Activated naive CD8-positive, alpha-beta T cell treated with anti-CD3 and anti-CD28 coated beads, Interleukin-2, amount 10 ng/mL, durations not matched to agents 7 days and 5 days (primary cell): Measurements from ENCODE around the gene SYMPK. TPM values are rescaled to one million over a fixed set of nuclear protein-coding genes. Genes with fewer than 3 reads are reported as not detected.
A peak's percentile ranks its signal among the peaks of the same experiment; 100 is the strongest.
"Not testable (repeated sequence)": the region's sequence is repeated elsewhere in the genome, so short reads cannot be mapped to it uniquely, and the experiment has no call there.

Experiments used
- ATAC-seq: fragments of 150-1000 bp; cut with Tn5 transposase; one replicate; pipeline ENCODE4 v1.10.0; 2021; ENCODE audit warnings: low read depth, moderate library complexity
- POLR2A ChIA-PET: fragments of 350-600 bp; sonication (Branson Sonifier 250); formaldehyde crosslinking; loops from one replicate; lab custom pipeline; 2021; ENCODE audit warnings: antibody characterized with exemption; lab: Charles Lee
- DNase-seq: peaks from one replicate; pipeline ENCODE4 v3.0.0; 2021
- H3K27ac Mint-ChIP-seq: one replicate; pipeline ENCODE4 v1.8.0; 2022; ENCODE audit warnings: mild to moderate bottlenecking, mixed read lengths
- H3K27me3 Mint-ChIP-seq: one replicate; pipeline ENCODE4 v1.8.0; 2022; ENCODE audit warnings: mild to moderate bottlenecking, moderate library complexity, mixed read lengths
- H3K36me3 Mint-ChIP-seq: one replicate; pipeline ENCODE4 v1.8.0; 2021; ENCODE audit warnings: mild to moderate bottlenecking, mixed read lengths
- H3K4me1 Mint-ChIP-seq: one replicate; pipeline ENCODE4 v1.8.0; 2021; ENCODE audit warnings: mixed read lengths
- H3K4me3 Mint-ChIP-seq: one replicate; pipeline ENCODE4 v1.8.0; 2022; ENCODE audit warnings: mild to moderate bottlenecking, moderate library complexity, mixed read lengths
- H3K9me3 Mint-ChIP-seq: one replicate; pipeline ENCODE4 v1.8.0; 2021; ENCODE audit warnings: mixed read lengths
- total RNA-seq, 2 experiments: library from RNA; stranded (reverse); gene quantifications; one replicate each; pipeline ENCODE4 v1.2.3, GENCODE V29; 2021

Gene SYMPK
- total RNA-seq, 2 experiments from 2014 or later, result 100 to 113 TPM

DNA sequence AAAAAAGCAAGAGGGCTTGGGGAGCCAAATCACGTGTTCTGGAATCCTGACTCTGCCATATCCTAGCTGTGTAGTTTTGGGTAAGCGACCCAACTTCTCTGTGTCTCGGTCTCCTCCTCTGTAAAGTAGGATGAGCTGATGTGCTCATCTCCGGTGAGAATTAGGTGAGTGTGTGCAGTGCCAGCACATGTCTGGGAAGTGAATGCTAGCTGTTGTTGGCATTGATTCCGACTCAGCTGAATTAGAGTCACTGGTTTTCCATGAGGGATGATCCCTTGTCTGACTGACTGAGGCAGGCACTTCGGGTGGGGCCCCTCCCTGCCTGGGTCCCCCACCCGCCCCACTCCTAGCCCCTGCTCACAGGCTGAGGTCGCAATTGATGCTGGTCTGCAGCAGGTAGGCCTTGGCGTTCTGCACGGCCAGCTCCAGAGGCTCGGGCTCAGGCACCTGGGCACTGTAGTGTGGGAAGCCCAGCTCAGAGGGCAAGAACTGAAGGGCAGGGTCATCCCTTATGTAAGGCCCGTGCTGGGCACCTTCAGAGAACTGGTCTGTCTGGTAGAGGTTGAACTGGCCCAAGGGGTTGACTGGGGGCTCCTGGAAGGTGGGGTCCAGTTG, 48.7 kb downstream of the SYMPK start:
- Mint-ChIP-seq H3K4me1 (peaks cover 11% of the 10 kb centered on the region), H3K27ac (no peak overlapping the region), H3K4me3 (no peak overlapping the region), H3K27me3 (peaks cover under 1% of the 10 kb centered on the region), H3K36me3 (no peaks in the 10 kb centered on the region), H3K9me3 (no peaks in the 10 kb centered on the region)
- DNase-seq (no peak), ATAC-seq (no peak)
- POLR2A ChIA-PET, result interaction anchor here (0.7 to 1.6 kb wide), 4 partner anchors 15 to 188 kb away, joined by 3 to 5 read pairs (median 4); no protein-coding TSS in a partner anchor

DNA sequence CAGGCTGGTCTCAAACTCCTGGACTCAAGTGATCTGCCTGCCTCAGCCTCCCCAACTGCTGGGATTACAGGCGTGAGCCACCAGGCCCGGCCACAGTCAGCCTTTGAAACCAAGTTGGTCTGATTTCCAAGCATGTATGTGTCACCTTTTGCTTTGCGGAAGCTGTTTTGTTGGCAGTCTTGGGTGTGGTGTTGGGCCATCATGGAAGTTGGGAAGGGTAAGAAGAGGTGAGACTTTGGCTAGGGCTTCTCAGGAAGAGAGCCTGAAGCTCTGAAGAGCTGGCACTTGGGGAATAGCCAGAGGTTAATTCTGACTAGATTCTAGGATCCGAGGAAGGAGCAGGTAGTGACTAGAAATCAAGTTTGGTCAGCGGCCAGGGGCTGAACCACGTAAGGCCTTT, 50.6 kb downstream of the SYMPK start:
- Mint-ChIP-seq H3K4me3 (no peak overlapping the region), H3K9me3 (no peaks in the 10 kb centered on the region), H3K4me1 (peaks cover 11% of the 10 kb centered on the region), H3K36me3 (no peaks in the 10 kb centered on the region), H3K27me3 (peaks cover 8% of the 10 kb centered on the region), H3K27ac (no peak overlapping the region)
- ATAC-seq (no peak), DNase-seq (no peak)
- POLR2A ChIA-PET, result no interaction called here

DNA sequence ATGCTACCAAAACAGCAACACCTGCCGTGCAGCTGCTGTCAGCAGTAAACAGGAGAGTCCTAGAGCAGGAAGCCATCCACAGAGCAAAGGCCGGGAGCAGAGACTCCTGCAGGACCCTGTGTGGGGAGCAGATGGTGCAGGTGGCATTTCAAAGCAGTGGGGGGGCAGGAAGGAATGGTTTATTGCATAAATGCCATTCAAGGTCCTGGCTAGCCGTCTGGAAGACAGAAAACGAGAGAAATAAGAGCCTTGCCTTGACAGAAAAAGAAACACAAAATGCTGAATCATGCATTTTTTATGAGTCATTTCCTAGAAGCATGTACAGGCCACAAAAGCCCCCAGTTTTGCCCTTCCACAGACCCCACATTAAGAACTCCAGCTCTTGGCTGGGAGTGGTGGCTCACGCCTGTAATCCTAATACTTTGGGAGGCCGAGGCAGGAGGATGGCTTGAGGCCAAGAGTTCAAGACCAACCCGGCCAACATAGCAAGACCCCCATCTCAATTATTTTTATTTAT, 53.2 kb downstream of the SYMPK start:
- H3K27me3 Mint-ChIP-seq, result peaks cover 10% of the 10 kb centered on the region
- DNase-seq (no peak), ATAC-seq (no peak)
- no peaks in the 10 kb centered on the region for H3K36me3 Mint-ChIP-seq
- POLR2A ChIA-PET, result no interaction called here
- peaks cover 11% of the 10 kb centered on the region for H3K4me1 Mint-ChIP-seq
- no peaks in the 10 kb centered on the region for H3K9me3 Mint-ChIP-seq
- H3K27ac Mint-ChIP-seq, result no peak overlapping the region
- peak overlapping the region; percentile 61 for H3K4me3 Mint-ChIP-seq

DNA sequence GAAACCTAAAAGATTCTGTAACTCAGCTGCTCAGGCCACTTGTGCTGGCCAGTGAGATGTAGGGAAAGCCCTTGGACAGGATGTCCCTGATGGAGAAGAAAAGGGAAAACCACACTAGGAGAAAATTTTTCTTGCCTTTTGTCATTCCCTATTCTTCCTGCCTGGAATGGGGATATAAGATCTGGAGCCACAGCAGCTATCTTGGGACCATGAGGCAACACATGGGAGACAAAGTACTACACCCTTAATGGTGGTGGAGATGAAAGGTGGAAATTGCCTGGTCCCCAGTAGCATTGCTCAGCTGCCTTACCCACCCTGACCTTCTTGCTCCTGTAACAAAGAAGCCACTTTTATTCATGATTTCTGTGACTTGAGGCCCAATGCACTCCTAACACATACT, 57.2 kb downstream of the SYMPK start:
- Mint-ChIP-seq H3K9me3 (no peaks in the 10 kb centered on the region), H3K4me3 (no peak overlapping the region), H3K27me3 (peaks cover 19% of the 10 kb centered on the region), H3K36me3 (no peaks in the 10 kb centered on the region), H3K27ac (no peak overlapping the region), H3K4me1 (peaks cover 11% of the 10 kb centered on the region)
- no peak for DNase-seq
- POLR2A ChIA-PET, result no interaction called here
- ATAC-seq, result no peak

DNA sequence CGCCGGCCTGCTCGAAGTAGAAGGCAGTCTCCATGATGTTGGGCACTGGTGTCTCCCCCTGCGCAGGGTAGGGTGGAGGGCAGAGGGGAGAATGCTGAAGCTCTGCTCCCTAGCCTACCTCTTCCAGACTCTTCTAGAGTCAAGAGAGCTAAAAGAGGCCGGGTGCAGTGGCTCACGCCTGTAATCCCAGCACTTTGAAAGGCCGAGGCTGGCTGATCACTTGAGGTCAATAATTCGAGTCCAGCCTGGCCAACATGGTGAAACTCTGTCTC, 58.1 kb downstream of the SYMPK start:
- ATAC-seq (no peak), DNase-seq (no peak)
- POLR2A ChIA-PET, result no interaction called here
- Mint-ChIP-seq H3K4me3 (no peak overlapping the region), H3K27ac (no peak overlapping the region), H3K36me3 (no peaks in the 10 kb centered on the region), H3K9me3 (no peaks in the 10 kb centered on the region), H3K4me1 (peaks cover 6% of the 10 kb centered on the region), H3K27me3 (peaks cover 21% of the 10 kb centered on the region)

DNA sequence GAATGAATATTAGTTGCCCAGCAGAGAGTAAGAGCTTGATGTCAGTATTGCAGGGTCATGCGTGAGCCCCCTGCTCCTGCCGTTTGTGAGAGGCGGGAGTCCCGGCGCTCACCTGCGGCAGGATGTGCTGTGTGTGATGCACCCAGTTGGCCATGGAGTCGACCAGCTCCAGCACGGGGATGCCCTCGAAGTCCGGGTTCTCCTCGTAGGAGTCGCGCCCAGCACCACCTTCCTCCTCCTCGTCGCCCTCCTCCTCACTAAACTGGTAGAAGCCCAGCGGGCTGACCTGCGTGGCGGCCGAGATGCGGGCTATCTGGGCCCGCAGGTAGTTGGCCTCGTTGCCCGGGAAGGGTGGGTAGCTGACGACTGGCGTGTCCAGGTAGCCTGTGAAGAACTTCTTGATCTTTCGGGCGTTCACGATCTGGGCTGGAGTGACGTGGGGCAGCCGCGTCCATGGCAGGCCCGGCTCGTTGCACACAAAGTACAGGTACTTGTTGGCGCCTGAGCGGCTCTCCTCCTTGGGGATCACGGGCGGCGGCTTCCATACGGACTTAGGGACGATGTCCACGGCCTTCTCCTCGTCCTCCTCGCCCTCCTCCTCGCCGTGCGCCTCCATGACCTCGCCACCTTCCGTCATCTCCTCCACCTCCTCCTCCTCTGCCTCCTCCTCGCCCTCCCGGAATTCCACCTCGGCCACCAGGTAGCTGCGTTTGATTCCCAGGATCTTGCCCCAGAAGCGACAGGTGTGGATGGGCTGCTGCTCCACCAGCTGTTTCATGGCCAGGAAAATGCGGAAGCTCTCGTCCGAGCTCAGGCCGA, 58.6 kb downstream of the SYMPK start:
- Mint-ChIP-seq H3K4me3 (no peak overlapping the region), H3K9me3 (no peaks in the 10 kb centered on the region), H3K27ac (no peak overlapping the region), H3K36me3 (no peaks in the 10 kb centered on the region), H3K27me3 (peaks cover 25% of the 10 kb centered on the region), H3K4me1 (peaks cover under 1% of the 10 kb centered on the region)
- DNase-seq (no peak), ATAC-seq (no peak)
- POLR2A ChIA-PET, result no interaction called here

DNA sequence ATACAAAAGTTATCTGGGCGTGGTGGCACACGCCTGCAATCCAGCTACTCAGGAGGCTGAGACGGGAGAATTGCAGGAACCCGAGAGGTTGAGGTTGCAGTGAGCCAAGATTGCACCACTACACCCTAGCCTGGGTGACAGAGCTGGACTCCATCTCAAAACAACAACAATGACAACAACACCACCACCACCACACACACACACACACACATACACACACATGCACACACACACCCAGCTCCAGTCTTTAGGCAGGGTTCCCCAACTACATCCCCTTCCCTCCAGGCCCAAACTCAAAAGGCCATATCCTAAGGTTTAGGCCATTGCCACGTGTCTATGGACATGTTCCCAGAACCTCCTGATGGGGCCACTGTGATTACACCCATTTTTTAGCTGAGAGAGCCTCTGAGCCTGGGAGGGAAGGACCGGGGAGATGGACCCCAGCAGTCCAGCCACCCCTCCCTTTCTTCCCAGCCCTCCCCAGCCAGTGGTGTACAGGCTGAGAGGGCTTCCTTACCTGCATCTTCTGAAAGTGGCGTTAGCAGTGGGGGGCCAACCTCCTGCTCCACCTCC, 61.3 kb downstream of the SYMPK start:
- H3K36me3 Mint-ChIP-seq, result no peaks in the 10 kb centered on the region
- H3K4me1 Mint-ChIP-seq, result peaks cover 5% of the 10 kb centered on the region
- no peaks in the 10 kb centered on the region for H3K9me3 Mint-ChIP-seq
- no peak for ATAC-seq
- H3K27me3 Mint-ChIP-seq, result peaks cover 35% of the 10 kb centered on the region
- no peak overlapping the region for H3K4me3 Mint-ChIP-seq
- no peak for DNase-seq
- POLR2A ChIA-PET, result no interaction called here
- H3K27ac Mint-ChIP-seq, result no peak overlapping the region

DNA sequence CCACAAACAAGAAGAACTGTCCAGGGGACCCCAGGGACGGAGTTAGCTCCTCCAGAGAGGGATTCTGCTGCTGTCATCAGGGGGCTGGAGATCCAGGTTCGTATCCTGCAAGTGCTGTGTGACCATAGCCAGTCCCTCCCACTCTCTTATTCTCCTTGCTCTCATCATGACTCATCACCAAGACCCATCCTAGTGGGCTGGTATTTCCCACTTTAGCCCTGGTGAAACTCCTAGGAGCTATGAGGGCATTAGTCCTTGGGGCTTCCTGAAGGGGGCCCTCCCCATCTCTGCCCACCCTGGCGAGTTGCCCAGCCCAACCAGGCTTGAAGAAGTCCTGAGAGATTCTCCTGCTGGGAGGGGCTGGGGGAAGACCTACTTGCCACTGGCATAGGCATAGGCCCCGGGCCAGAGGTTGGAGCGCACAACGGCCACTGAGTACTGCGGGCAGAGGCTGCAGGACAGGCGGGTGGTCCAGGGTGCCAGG, 62.8 kb downstream of the SYMPK start:
- DNase-seq, result no peak
- no peak overlapping the region for H3K4me3 Mint-ChIP-seq

DNA sequence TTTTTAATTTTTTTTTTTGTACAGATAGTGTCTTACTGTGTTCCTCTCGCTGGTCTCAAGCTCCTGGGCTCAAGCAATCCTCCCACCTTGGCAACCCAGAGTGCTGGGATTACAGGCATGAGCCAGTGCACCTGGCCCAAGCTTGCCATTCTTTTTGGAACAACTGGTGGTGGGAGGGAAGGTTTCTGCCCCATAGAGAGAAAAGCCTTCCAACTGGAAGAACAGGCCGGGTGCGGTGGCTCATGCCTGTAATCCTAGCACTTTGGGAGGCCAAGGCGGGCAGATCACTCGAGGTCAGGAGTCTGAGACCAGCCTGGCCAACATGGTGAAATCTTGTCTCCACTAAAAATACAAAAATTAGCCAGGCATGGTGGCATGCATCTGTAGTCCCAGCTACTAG, 63.4 kb downstream of the SYMPK start:
- not testable (repeated sequence) for ATAC-seq, H3K27ac Mint-ChIP-seq, H3K4me3 Mint-ChIP-seq, DNase-seq, H3K36me3 Mint-ChIP-seq, H3K9me3 Mint-ChIP-seq, H3K4me1 Mint-ChIP-seq
- POLR2A ChIA-PET, result interaction anchor here (1.2 to 2.7 kb wide), 3 partner anchors 15 to 30 kb away, joined by 4 to 37 read pairs (median 4); partner anchors contain the start of gene SIX5
- H3K27me3 Mint-ChIP-seq, result peaks cover 55% of the 10 kb centered on the region

More for the DNA sequence above, 62.8 kb downstream of the SYMPK start:
- no peaks in the 10 kb centered on the region for H3K36me3 Mint-ChIP-seq
- no peaks in the 10 kb centered on the region for H3K9me3 Mint-ChIP-seq
- no peak overlapping the region for H3K27ac Mint-ChIP-seq
- POLR2A ChIA-PET, result interaction anchor here (0.6 to 2.7 kb wide), 4 partner anchors 14 to 86 kb away, joined by 4 to 37 read pairs (median 4); partner anchors contain the start of gene SIX5
- peaks cover 5% of the 10 kb centered on the region for H3K4me1 Mint-ChIP-seq
- ATAC-seq, result no peak
- H3K27me3 Mint-ChIP-seq, result peaks cover 49% of the 10 kb centered on the region

DNA sequence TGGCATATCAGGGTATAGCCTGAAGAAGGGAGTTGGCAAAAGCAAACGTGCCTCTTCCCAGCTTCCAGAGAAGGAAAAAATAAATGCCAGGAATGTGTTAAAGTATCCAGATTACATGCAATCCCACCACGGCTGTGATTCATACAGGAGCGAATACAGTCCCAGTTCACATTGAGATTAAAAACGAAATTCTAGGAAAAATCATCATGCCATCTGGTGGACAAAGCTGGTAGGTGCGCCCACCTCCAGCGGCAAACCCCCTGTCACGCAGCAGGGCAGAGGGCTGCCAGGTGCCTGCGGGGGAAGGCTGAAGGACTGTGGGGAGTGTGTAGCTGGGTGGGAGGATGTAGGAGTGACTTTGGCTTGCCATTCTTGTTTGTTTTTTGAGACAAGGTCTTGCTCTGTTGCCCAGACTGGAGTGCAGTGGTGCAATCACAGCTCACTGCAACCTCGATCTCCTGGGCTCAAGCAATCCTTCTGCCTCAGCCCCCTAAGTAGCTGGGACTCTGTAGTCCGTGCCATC, 63.9 kb downstream of the SYMPK start:
- no peak overlapping the region for H3K27ac Mint-ChIP-seq
- no peaks in the 10 kb centered on the region for H3K36me3 Mint-ChIP-seq
- POLR2A ChIA-PET, result interaction anchor here (1.2 to 2.7 kb wide), 3 partner anchors 15 to 30 kb away, joined by 4 to 37 read pairs (median 4); partner anchors contain the start of gene SIX5
- H3K27me3 Mint-ChIP-seq, result peaks cover 59% of the 10 kb centered on the region
- H3K4me1 Mint-ChIP-seq, result peaks cover 6% of the 10 kb centered on the region
- no peaks in the 10 kb centered on the region for H3K9me3 Mint-ChIP-seq
- ATAC-seq (peak; percentile 69), DNase-seq (peak; percentile 63)
- no peak overlapping the region for H3K4me3 Mint-ChIP-seq

DNA sequence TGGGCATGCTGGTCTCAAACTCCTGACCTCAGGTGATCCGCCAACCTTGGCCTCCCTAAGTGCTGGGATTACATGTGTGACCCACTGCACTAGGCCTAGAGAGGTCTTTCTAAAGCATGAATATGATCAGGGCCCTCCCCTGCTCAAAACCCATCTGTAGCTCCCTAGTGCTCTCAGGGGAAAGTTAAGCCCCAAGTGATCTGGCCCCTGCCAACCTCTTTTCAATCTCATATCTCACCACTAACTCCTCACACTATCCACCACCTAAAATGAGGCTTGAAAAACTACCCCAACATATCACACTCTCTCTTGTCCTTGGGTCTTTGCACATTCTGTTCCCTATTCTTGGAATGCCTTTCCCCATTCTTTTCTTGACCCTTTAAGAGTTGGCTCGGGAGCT, 68.3 kb downstream of the SYMPK start:
- POLR2A ChIA-PET, result interaction anchor here (0.9 to 1.4 kb wide), 3 partner anchors 13 to 23 kb away, joined by 3 read pairs; partner anchors contain the start of gene RSPH6A
- H3K4me1 Mint-ChIP-seq, result peaks cover 33% of the 10 kb centered on the region
- peaks cover 6% of the 10 kb centered on the region for H3K36me3 Mint-ChIP-seq
- ATAC-seq, result no peak
- H3K27me3 Mint-ChIP-seq, result peaks cover 61% of the 10 kb centered on the region
- no peak overlapping the region for H3K27ac Mint-ChIP-seq
- DNase-seq, result no peak
- no peaks in the 10 kb centered on the region for H3K9me3 Mint-ChIP-seq
- no peak overlapping the region for H3K4me3 Mint-ChIP-seq

DNA sequence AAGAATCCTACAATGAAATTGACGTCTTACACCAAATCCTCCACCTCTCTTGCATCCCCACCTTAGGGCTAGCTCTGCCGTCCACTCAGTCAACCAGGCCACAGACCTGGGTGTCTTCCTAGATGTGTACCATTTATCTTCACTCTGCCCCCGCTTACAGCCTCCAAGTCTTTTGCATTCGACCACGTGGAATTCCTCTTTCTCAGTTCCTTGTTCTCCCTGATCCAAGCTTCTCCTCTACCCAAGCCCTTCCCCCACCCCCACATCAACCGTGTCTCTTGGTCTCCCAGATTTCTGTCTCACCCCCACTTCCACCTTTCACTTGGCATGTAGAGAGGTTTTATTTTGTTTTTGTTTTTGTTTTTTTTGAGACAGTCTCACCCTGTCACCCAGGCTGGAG, 69.1 kb downstream of the SYMPK start:
- H3K27me3 Mint-ChIP-seq, result peaks cover 65% of the 10 kb centered on the region
- peaks cover 14% of the 10 kb centered on the region for H3K36me3 Mint-ChIP-seq
- ATAC-seq (no peak), DNase-seq (no peak)
- peaks cover 30% of the 10 kb centered on the region for H3K4me1 Mint-ChIP-seq
- POLR2A ChIA-PET, result interaction anchor here (1.0 kb wide), 1 partner anchor 12 kb away, joined by 3 read pairs; no protein-coding TSS in a partner anchor
- H3K27ac Mint-ChIP-seq, result no peak overlapping the region
- no peaks in the 10 kb centered on the region for H3K9me3 Mint-ChIP-seq
- no peak overlapping the region for H3K4me3 Mint-ChIP-seq

DNA sequence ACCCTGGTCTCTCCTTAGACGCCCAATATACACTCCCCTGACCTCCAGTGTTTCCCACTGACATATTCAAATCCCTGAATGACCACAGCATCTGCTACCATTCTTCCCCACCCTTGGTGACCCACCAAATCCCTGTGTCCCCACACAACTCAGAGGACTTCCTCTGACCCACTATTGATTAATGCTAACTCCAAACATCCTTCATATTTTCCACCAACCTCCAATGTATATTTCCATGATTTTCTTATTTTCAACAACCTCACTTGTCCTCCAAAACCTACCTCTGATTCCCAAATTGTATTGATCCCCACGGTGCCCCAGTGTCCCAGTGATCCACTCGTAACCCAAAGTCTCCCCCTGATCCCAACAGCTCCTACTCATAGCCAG, 69.8 kb downstream of the SYMPK start:
- H3K4me3 Mint-ChIP-seq, result peak overlapping the region; percentile 77
- POLR2A ChIA-PET, result interaction anchor here (0.6 to 2.6 kb wide), 4 partner anchors 11 to 1329 kb away, joined by 3 to 17 read pairs (median 6); partner anchors contain the start of genes DMPK and SIX5
- peak overlapping the region; percentile 71 for H3K27ac Mint-ChIP-seq
- ATAC-seq, result peak; percentile 17
- no peaks in the 10 kb centered on the region for H3K9me3 Mint-ChIP-seq
- no peak for DNase-seq
- peaks cover 19% of the 10 kb centered on the region for H3K36me3 Mint-ChIP-seq
- H3K4me1 Mint-ChIP-seq, result peaks cover 30% of the 10 kb centered on the region
- H3K27me3 Mint-ChIP-seq, result peaks cover 65% of the 10 kb centered on the region
